PC-3 (cell line): ENCODE results near the gene SPINK13. TPM values are rescaled to one million over a fixed set of nuclear protein-coding genes. Genes with fewer than 3 reads are reported as not detected.
A peak's percentile ranks its signal among the peaks of the same experiment; 100 is the strongest.
"Not testable (repeated sequence)": the region's sequence is repeated elsewhere in the genome, so short reads cannot be mapped to it uniquely, and the experiment has no call there.

Experiments used
- ATAC-seq: fragments of 200-7000 bp; cut with Tn5 transposase; 2 replicates; pipeline ENCODE4 v1.9.1; 2020; ENCODE audit warnings: mild to moderate bottlenecking, moderate library complexity
- BruUV-seq: library from RNA; stranded (reverse); fragments of 400-500 nt; replicated peaks from 2 replicates; lab custom pipeline; 2021; lab: Mats Ljungman, UMichigan
- CTCF ChIA-PET: fragments of 300-600 bp; sonication (Branson Sonifier 250); formaldehyde crosslinking; loops from one replicate; lab custom pipeline; 2022; ENCODE audit warnings: antibody characterized with exemption; lab: Charles Lee
- POLR2A ChIA-PET: fragments of 300-600 bp; sonication (Branson Sonifier 250); formaldehyde crosslinking; loops from one replicate; lab custom pipeline; 2022; ENCODE audit warnings: antibody characterized with exemption; ENCODE audit not compliant: unreplicated experiment; lab: Charles Lee
- DNase-seq: peaks from one replicate; pipeline ENCODE4 v3.0.0-alpha.2; 2015
- H2AFZ ChIP-seq: fragments of 300-600 bp; sonication (generic); 2 replicates; pipeline ENCODE4 v1.6.0; 2016; ENCODE audit warnings: antibody characterized with exemption, low read length
- H3F3A ChIP-seq: fragments of 300-600 bp; sonication (generic); one replicate; pipeline ENCODE4 v1.6.0; 2017; ENCODE audit warnings: antibody characterized with exemption, low read length, control low read depth, mild to moderate bottlenecking; ENCODE audit not compliant: unreplicated experiment
- H3K27ac ChIP-seq: fragments of 300-600 bp; sonication (generic); 2 replicates; pipeline ENCODE4 v1.5.1; 2016; ENCODE audit warnings: mild to moderate bottlenecking, low read length
- H3K27me3 ChIP-seq: fragments of 300-600 bp; sonication (generic); 2 replicates; pipeline ENCODE4 v1.6.1; 2016; ENCODE audit warnings: low read length, mixed read lengths
- H3K36me3 ChIP-seq: fragments of 300-600 bp; sonication (generic); 2 replicates; pipeline ENCODE4 v1.6.1; 2016; ENCODE audit warnings: low read depth, mixed run types, low read length, mixed read lengths
- H3K4me1 ChIP-seq: fragments of 300-600 bp; sonication (generic); 2 replicates; pipeline ENCODE4 v1.5.1; 2016; ENCODE audit warnings: low read length; ENCODE audit not compliant: insufficient read depth
- H3K4me2 ChIP-seq: fragments of 300-600 bp; sonication (generic); 2 replicates; pipeline ENCODE4 v1.6.0; 2016; ENCODE audit warnings: low read length
- H3K4me3 ChIP-seq: fragments of 300-600 bp; sonication (generic); 2 replicates; pipeline ENCODE4 v1.5.1; 2016; ENCODE audit warnings: mild to moderate bottlenecking, low read length, mixed read lengths
- H3K79me2 ChIP-seq: fragments of 300-600 bp; sonication (generic); 2 replicates; pipeline ENCODE4 v1.6.1; 2017; ENCODE audit warnings: low read length, mixed read lengths
- H3K9ac ChIP-seq: fragments of 300-600 bp; sonication (generic); 2 replicates; pipeline ENCODE4 v1.6.0; 2016; ENCODE audit warnings: mild to moderate bottlenecking, low read length
- H3K9me2 ChIP-seq: fragments of 300-600 bp; sonication (generic); replicated peaks from 2 replicates; pipeline ENCODE4 v1.6.1; 2016; ENCODE audit warnings: mixed run types, low read length, mixed read lengths
- H3K9me3 ChIP-seq: fragments of 300-600 bp; sonication (generic); 2 replicates; pipeline ENCODE4 v1.6.1; 2016; ENCODE audit warnings: low read length, mixed read lengths
- H4K20me1 ChIP-seq: fragments of 300-600 bp; sonication (generic); 2 replicates; pipeline ENCODE4 v1.6.1; 2016; ENCODE audit warnings: low read length, mixed read lengths
- CTCF ChIP-seq: fragments of 300-600 bp; sonication (generic); conservative IDR thresholded peaks from 2 replicates; pipeline ENCODE4 v1.5.1; 2017; ENCODE audit warnings: antibody characterized with exemption, low read depth, mild to moderate bottlenecking, low read length
- EZH2 ChIP-seq: fragments of 300-600 bp; sonication (generic); IDR thresholded peaks from one replicate; pipeline ENCODE4 v1.6.1; 2017; ENCODE audit warnings: antibody characterized with exemption, mild to moderate bottlenecking, low read length; ENCODE audit not compliant: unreplicated experiment
- EZH2phosphoT487 ChIP-seq: fragments of 300-600 bp; sonication (generic); IDR thresholded peaks from 2 replicates; pipeline ENCODE4 v1.6.1; 2018; ENCODE audit warnings: mild to moderate bottlenecking, antibody characterized with exemption, low read length, borderline replicate concordance
- intact Hi-C: fragments of 100-400 bp; cut with micrococcal nuclease; formaldehyde crosslinking; loops from 2 replicates; pipeline ENCODE4 v1.9.0; 2023
- total RNA-seq: library from RNA; depleted of rRNA; stranded (reverse); fragments of >200 nt; gene quantifications from 2 replicates; pipeline ENCODE4 v1.2.3, GENCODE V29; 2014

Gene SPINK13
- total RNA-seq, 1 experiment from 2014 or later, result not detected

- not testable (repeated sequence) for BruUV-seq
Measured at GRCh38 chr5:148280893-148281292, 12.3 kb downstream of the SPINK13 start.

GRCh38 chr5:148281336-148281735, 12.7 kb downstream of the SPINK13 start:
- H3K4me2 ChIP-seq, BruUV-seq, H3F3A ChIP-seq, H3K9me3 ChIP-seq, H2AFZ ChIP-seq, H3K9me2 ChIP-seq, H4K20me1 ChIP-seq, H3K4me3 ChIP-seq, DNase-seq, POLR2A ChIA-PET, intact Hi-C loops, H3K27me3 ChIP-seq, H3K4me1 ChIP-seq, H3K79me2 ChIP-seq, ATAC-seq, H3K36me3 ChIP-seq, H3K9ac ChIP-seq, H3K27ac ChIP-seq: not testable (repeated sequence)
- CTCF ChIA-PET, result interaction anchor here (0.6 kb wide), 1 partner anchor 25 kb away, joined by 3 read pairs; no protein-coding TSS in a partner anchor

More at GRCh38 chr5:148280893-148281292, 12.3 kb downstream of the SPINK13 start:
- ATAC-seq, H3K27ac ChIP-seq, H3K27me3 ChIP-seq, H3K9ac ChIP-seq, H3K79me2 ChIP-seq, H3K4me2 ChIP-seq, H3F3A ChIP-seq, H3K9me3 ChIP-seq, H3K36me3 ChIP-seq, H3K4me1 ChIP-seq, H2AFZ ChIP-seq, H3K9me2 ChIP-seq, intact Hi-C loops, DNase-seq, POLR2A ChIA-PET, H4K20me1 ChIP-seq, H3K4me3 ChIP-seq: not testable (repeated sequence)
- CTCF ChIA-PET, result interaction anchor here (0.6 kb wide), 1 partner anchor 26 kb away, joined by 3 read pairs; no protein-coding TSS in a partner anchor

- H3K4me3 ChIP-seq, result no peak overlapping the region
- ChIA-PET POLR2A (interaction anchor here (0.5 to 0.7 kb wide), 3 partner anchors 41 to 149 kb away, joined by 4 to 6 read pairs (median 4); no protein-coding TSS in a partner anchor), CTCF (interaction anchor here (0.7 to 1.4 kb wide), 6 partner anchors 15 to 145 kb away, joined by 3 to 9 read pairs (median 4); no protein-coding TSS in a partner anchor)
- H3K4me2 ChIP-seq, result no peak overlapping the region
- no peak overlapping the region for H2AFZ ChIP-seq
- H3K27ac ChIP-seq, result no peak overlapping the region
- no TSS peak for BruUV-seq
- no peaks in the 10 kb centered on the region for H3K79me2 ChIP-seq
- ATAC-seq, result peak; percentile 90
- TF ChIP-seq EZH2phosphoT487 (no peak), EZH2 (no peak), CTCF (peak; percentile 92)
- H3F3A ChIP-seq, result no peaks in the 10 kb centered on the region
- no peak overlapping the region for H3K9ac ChIP-seq
- no peaks in the 10 kb centered on the region for H3K27me3 ChIP-seq
- H3K9me3 ChIP-seq, result no peaks in the 10 kb centered on the region
- H4K20me1 ChIP-seq, result no peaks in the 10 kb centered on the region
- intact Hi-C loops, result loop anchor here (1.0 to 5.0 kb wide), 5 partner anchors 16 to 111 kb away; no protein-coding TSS in a partner anchor
- no peaks in the 10 kb centered on the region for H3K4me1 ChIP-seq
- H3K9me2 ChIP-seq, result no peaks in the 10 kb centered on the region
- DNase-seq, result peak; percentile 66
- H3K36me3 ChIP-seq, result no peaks in the 10 kb centered on the region
Measured at GRCh38 chr5:148290271-148291195, 21.9 kb downstream of the SPINK13 start.
